ENCODE data around the gene GABARAPL2.
A peak's percentile ranks its signal among the peaks of the same experiment; 100 is the strongest.
"Not testable (repeated sequence)": the region's sequence is repeated elsewhere in the genome, so short reads cannot be mapped to it uniquely, and the experiment has no call there.

GABARAPL2 gene, protein sequence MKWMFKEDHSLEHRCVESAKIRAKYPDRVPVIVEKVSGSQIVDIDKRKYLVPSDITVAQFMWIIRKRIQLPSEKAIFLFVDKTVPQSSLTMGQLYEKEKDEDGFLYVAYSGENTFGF

DNA sequence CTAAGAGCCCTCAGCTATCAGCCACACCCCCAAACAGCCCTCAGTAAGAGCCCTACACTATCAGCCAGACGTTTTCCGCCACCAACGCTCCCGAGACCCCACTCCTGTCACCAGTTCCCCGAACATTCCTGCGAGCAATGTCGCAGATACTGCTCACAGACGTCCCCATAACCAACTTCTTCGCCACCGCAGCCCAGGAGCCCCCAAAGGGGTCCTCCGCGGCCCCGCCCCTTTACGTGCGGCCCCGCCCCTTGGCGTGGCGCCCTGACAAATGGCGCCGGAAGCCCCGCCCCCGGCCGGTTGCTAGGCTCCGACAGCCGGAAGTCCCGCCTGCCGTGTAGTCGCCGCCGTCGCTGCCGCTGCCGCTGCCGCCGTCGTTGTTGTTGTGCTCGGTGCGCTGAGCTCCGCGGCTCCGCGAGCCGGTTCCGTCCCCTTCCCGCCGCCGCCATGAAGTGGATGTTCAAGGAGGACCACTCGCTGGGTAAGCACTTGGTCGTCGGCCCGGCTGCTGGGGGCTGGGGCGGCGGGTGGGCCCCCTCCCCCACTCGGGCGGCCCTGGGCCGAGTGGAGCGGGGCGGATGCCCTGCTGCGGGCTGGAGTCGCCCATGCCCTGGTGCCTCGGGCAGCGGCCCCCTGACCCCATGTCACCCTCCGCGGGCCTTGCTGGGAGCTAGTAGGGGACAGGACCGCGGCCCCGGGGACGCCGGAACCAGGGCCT lies at the start of gene GABARAPL2:
Gene GABARAPL2 (plus strand): TSS at position 340 of the 718 bp plus-strand sequence. CDS start 108 bp downstream, at position 448.
- DNase-seq (ENCODE audit: low read depth) = peak; percentile 89

- DNase-seq (ENCODE audit: low read depth) = no peak
Measured at GRCh38 chr16:75519175-75519574, 47.0 kb upstream of the GABARAPL2 start.

GRCh38 chr16:75526032-75526790 lies 40.0 kb upstream of the GABARAPL2 start:
- DNase-seq (ENCODE audit: low read depth) = no peak

- DNase-seq (ENCODE audit: low read depth) = no peak
Measured at GRCh38 chr16:75527825-75528299, 38.3 kb upstream of the GABARAPL2 start.

DNA sequence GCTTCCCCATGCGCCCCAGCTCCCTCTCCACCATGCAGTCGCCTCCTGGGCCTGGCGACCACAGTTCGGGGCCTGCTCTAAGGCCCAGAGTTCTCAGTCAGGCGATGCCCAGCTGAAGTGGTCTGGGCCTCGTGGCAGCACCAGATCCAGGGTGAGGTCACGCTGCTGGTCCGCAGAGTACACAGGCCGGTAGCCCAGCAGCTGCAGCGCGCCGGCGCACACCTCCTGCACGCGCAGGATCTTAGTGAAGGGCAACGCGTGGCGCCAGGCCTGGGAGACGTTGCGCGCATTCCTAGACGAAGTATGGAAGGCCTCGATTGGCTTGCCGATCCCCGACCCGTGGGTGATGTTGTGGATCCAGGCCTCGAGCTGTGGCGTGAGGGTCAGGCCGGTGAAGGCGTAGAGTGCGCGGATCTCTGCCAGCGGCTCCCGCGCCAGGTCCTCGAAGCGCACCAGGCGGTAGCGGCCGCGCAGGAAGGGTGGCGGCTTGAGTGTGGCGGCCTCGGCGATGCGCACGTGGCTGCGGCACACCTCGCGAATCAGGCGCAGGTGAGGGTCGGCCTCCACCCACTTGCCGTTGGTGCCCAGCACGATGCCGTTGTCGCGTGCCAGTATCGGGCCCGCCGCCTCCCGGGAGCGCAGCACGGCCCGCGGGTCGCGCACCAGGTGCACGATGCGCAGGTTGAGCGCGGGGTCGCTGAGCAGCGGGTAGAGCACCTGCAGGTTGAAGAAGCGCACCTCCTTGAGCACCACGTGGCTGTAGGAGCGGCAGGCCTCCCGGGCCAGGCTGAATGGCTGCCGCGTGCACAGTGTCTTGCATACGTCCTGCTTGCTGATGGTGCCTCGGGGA lies 36.9 kb upstream of the GABARAPL2 start:
- DNase-seq (ENCODE audit: low read depth) = no peak

GRCh38 chr16:75529959-75530358 lies 36.2 kb upstream of the GABARAPL2 start:
- DNase-seq (ENCODE audit: low read depth) = no peak

DNA sequence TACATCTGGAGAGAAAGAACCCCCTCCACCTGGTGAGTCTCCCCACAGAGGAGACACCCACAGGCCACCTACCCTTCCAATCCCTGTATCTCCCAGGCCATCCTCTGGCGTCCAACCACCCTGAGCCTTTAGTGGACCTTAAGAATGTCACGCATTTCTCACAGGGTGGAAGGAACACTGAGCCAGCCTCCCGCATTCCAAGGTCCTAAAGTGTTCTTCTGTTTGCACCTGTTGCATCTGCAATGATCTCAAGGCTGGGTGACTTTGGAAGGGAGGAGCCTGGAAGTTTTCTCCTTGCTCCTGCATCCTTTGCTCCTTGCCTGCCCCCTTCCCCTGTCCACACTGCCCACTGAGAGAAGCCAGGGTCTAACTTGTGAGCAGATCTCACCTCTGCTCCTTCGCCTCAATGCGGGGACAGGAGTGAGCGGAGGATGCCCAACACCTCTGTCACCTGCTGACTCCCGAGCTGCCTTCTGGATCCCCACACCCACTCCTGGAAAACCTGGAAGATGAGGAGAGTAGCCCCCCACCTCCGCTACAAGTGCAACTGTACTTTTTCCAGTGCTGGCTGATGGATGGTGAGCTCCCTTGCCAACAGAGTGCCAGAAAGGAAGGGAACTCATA lies 33.9 kb upstream of the GABARAPL2 start:
- DNase-seq (ENCODE audit: low read depth) = no peak

GRCh38 chr16:75532791-75533190 lies 33.4 kb upstream of the GABARAPL2 start:
- DNase-seq (ENCODE audit: low read depth) = no peak

- no peak for DNase-seq (ENCODE audit: low read depth)
Measured at GRCh38 chr16:75534560-75535205, 31.5 kb upstream of the GABARAPL2 start.

- DNase-seq (ENCODE audit: low read depth) = no peak
Measured at GRCh38 chr16:75535211-75535843, 30.9 kb upstream of the GABARAPL2 start.

- no peak for DNase-seq (ENCODE audit: low read depth)
Measured at GRCh38 chr16:75535901-75536300, 30.3 kb upstream of the GABARAPL2 start, which contains the start of gene CHST5. CHST5 (minus strand) TSS chr16:75536108; CDS start chr16:75530384, 5,724 bp downstream.

- no peak for DNase-seq (ENCODE audit: low read depth)
Measured at GRCh38 chr16:75537776-75538175, 28.4 kb upstream of the GABARAPL2 start.

DNA sequence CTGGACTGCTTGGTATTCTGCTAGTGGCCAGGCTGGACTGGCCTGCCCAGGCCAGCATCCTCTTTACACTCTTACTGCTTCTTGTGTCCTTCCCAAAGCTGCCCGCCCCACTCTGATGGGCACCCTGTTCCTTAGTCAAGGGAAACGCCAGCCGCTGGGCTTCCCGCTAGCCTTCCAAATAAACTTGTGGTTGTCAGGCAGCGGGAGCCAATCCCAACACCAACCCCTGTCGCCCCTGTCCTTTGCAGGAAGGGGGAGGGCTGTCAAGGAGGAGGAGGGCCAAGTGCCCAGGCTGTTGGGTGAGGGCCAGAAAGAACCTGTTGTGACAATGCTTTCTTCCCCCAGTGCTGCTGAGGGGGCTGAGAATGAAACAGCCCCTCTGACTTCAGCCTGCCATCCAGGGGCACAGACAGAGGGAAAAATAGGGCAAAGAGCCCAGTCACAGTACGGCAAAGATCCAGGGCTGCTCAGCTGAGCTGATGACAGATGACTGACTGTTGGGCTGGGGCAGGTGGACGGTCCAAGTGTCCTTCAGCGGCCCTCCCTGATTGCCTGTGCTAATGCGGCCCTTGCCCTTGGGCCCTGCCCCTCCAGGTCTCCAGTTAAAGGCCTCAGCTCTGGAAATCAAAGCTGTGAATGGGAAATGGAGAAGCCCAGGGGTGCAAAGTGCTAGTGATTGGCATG lies 27.2 kb upstream of the GABARAPL2 start:
- DNase-seq (ENCODE audit: low read depth) = not testable (repeated sequence)

DNA sequence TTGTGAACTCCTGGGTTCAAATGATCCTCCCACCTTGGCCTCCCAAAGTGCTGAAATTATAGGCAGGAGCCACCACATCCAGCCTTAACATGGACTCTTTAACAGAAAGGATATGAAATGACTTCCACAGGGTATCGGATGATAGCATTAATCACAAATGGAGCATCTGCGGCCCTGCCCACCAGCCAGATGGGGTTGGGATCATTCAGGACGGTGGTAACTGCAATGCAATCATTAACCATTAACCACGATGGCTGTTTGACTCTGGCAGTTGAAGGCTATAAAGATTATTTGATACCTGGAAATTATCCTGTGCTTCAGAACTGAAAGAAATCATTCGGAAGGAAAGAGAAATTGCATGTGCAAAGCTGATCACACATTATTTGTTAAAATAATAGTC lies 24.9 kb upstream of the GABARAPL2 start:
- DNase-seq (ENCODE audit: low read depth) = no peak

DNA sequence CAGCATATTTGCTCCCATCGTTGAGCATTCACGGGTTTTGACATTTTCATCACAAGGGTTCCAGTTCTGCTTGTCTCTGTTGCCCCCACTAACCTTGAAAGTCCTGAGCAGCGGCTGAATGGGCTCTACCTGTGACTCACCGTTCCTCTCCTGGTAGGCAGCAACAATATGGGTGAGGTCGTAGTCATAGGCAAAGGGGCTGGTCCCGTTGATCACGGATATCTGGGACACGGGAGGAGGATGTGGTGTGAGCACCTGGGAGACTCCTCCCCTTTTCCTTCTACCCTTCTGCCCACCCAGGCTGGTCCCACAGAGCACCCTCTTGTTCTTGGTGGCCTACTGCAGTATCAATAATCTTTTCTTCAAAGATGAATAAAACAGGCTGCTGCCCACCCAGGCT lies 23.7 kb upstream of the GABARAPL2 start:
- not testable (repeated sequence) for DNase-seq (ENCODE audit: low read depth)

DNA sequence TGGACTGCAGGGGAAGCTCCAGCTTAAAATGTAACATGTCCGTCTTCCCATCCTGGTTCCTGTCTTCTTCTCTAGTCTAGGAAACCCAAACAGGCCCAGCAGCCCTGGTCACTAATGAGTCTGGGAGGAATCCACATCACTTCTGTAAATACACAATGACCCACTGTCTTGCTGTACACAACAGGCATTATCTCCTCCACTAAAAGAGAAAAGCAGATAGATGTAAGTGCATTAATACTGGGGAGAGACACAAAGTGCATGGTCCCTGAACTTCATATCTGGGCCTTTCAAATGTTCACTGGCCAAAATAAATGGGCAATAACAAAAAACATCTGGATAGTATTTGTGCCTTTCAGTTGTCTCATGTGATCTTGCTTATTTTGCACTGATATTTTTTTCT lies 20.3 kb upstream of the GABARAPL2 start:
- DNase-seq (ENCODE audit: low read depth) = not testable (repeated sequence)

DNA sequence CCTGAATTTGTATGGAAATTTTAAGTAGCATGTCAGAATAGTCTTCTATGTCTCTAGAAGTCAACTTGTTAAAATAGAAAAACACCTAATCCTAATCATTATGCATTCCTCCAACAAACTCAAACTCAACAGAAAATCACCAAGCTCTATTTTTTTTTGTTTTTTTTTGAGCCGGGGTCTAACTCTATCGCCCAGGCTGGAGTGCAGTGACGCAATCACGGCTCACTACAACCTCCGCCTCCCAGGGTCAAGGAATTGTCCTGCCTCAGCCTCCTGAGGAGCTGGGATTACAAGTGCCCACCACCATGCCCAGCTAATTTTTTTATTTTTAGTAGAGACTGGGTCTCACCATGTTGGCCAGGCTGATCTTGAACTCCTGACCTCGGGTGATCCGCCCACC lies 19.9 kb upstream of the GABARAPL2 start:
- DNase-seq (ENCODE audit: low read depth) = no peak

DNA sequence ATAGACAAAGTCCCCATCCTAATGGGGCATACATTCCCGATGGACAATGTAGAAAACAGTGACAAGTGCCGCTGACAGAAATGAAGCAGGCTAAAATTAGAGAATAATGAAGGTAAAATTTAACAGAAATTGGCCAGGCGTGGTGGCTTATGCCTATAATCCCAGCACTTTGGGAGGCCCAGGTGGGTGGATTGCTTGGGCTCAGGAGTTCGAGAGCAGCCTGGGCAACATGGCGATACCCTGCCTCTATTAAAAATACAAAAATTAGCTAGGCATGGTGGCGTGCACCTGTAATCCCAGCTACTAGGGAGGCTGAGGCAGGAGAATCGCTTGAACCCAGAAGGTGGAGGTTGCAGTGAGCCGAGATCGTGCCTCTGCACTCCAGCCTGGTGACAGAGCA lies 17.7 kb upstream of the GABARAPL2 start:
- not testable (repeated sequence) for DNase-seq (ENCODE audit: low read depth)

DNA sequence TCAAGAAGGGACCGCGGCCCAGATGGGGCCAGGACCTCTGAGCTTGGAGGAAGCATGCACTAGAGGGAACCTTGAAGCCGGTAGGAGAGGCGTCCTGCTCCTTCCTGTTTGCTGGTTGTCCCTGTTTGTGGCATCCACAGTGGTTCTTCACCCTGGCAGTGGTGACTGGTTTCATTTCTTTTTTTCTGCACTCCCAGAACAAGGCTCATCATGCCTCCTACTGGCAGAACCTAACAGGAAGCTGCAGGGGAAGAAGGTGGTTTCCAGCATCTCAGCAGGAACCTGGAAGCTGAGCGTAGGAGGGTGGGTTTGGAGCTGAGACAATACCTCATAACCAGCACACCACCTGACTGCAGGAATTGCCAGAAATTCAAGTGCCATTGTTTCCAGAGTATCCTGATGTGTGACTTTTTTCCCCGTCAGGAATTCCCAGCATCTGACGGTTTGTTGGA lies 15.9 kb upstream of the GABARAPL2 start:
- DNase-seq (ENCODE audit: low read depth) = no peak

DNA sequence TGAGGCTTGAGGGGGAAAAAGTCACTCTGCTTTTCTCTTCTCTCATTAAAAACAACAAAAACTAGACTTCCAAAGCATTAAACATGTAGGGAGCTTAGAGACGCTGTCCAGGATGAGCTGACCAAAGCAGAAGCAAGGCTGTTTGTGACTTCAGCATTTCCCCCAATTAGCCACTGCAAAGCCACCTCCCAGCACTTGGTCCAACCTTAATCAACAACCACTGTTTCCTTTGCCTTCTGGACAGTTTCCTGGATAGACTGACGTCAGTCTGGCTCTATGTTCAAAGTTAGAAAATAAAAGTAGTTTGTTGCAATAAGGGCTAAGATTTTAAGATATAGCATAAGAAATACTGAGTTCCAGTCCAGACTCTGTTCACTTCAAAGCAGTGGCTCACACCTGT lies 13.2 kb upstream of the GABARAPL2 start:
- DNase-seq (ENCODE audit: low read depth) = no peak

All from activated T-cell treated with anti-CD3 and anti-CD28 coated beads for 1 hour (primary cell).